RWPE2 (cell line): ENCODE data around the gene PSMD8.
"Not testable (repeated sequence)": the region's sequence is repeated elsewhere in the genome, so short reads cannot be mapped to it uniquely, and the experiment has no call there.

Experiments used
- ATAC-seq: fragments of 200-7000 bp; cut with Tn5 transposase; 3 replicates; pipeline ENCODE4 v1.9.1; 2021; ENCODE audit warnings: low read depth
- DNase-seq: peaks from one replicate; pipeline ENCODE4 v3.0.0-alpha.2; 2020; ENCODE audit warnings: low spot score
- H3K27ac ChIP-seq: fragments of 450-650 bp; 2 replicates; pipeline ENCODE4 v1.5.1; 2017; ENCODE audit warnings: mild to moderate bottlenecking; ENCODE audit not compliant: poor library complexity, severe bottlenecking
- H3K27me3 ChIP-seq: fragments of 250-450 bp; sonication (Bioruptor Pico); 2 replicates; pipeline ENCODE4 v1.5.1; 2021; ENCODE audit warnings: mild to moderate bottlenecking, moderate library complexity; ENCODE audit not compliant: insufficient read depth, poor library complexity, severe bottlenecking
- H3K36me3 ChIP-seq: fragments of 250-450 bp; sonication (Bioruptor Pico); 2 replicates; pipeline ENCODE4 v1.5.1; 2020; ENCODE audit warnings: low read depth, mild to moderate bottlenecking, moderate library complexity
- H3K4me1 ChIP-seq: fragments of 250-450 bp; sonication (Bioruptor Pico); 2 replicates; pipeline ENCODE4 v1.5.1; 2021; ENCODE audit warnings: mild to moderate bottlenecking, moderate library complexity; ENCODE audit not compliant: insufficient read depth, poor library complexity, severe bottlenecking
- H3K4me3 ChIP-seq: fragments of 250-450 bp; sonication (Bioruptor Pico); 2 replicates; pipeline ENCODE4 v1.5.1; 2021; ENCODE audit warnings: mild to moderate bottlenecking, moderate library complexity; ENCODE audit not compliant: severe bottlenecking
- H3K9me3 ChIP-seq: fragments of 250-450 bp; sonication (Bioruptor Pico); 2 replicates; pipeline ENCODE4 v1.5.1; 2021; ENCODE audit warnings: mild to moderate bottlenecking, moderate library complexity; ENCODE audit not compliant: severe bottlenecking
- TF ChIP-seq, protein P1 (sequence below): fragments of 450-650 bp; IDR thresholded peaks from one replicate; pipeline ENCODE4 v1.5.1; 2017; ENCODE audit warnings: mild to moderate bottlenecking, moderate library complexity; ENCODE audit not compliant: poor library complexity, severe bottlenecking

The PSMD8 gene

GRCh38 chr19:38360839-38361631 is 13.3 kb upstream of the PSMD8 start:
- ATAC-seq (no peak; the same call in 1 of the 3 replicates), DNase-seq (no peak)
- TF ChIP-seq, protein P1, sequence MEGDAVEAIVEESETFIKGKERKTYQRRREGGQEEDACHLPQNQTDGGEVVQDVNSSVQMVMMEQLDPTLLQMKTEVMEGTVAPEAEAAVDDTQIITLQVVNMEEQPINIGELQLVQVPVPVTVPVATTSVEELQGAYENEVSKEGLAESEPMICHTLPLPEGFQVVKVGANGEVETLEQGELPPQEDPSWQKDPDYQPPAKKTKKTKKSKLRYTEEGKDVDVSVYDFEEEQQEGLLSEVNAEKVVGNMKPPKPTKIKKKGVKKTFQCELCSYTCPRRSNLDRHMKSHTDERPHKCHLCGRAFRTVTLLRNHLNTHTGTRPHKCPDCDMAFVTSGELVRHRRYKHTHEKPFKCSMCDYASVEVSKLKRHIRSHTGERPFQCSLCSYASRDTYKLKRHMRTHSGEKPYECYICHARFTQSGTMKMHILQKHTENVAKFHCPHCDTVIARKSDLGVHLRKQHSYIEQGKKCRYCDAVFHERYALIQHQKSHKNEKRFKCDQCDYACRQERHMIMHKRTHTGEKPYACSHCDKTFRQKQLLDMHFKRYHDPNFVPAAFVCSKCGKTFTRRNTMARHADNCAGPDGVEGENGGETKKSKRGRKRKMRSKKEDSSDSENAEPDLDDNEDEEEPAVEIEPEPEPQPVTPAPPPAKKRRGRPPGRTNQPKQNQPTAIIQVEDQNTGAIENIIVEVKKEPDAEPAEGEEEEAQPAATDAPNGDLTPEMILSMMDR = no peak
- Histone ChIP-seq H3K27ac (no peak overlapping the region), H3K4me1 (no peaks in the 10 kb centered on the region), H3K4me3 (peak overlapping the region; percentile 55), H3K27me3 (peaks cover 33% of the 10 kb centered on the region), H3K36me3 (no peaks in the 10 kb centered on the region), H3K9me3 (no peaks in the 10 kb centered on the region)

- Histone ChIP-seq H3K27ac (peak overlapping the region; percentile 51), H3K4me3 (peak overlapping the region; percentile 55), H3K36me3 (no peaks in the 10 kb centered on the region), H3K4me1 (no peaks in the 10 kb centered on the region), H3K27me3 (peaks cover 33% of the 10 kb centered on the region), H3K9me3 (no peaks in the 10 kb centered on the region)
- peak; percentile 93 for DNase-seq
- TF ChIP-seq, protein P1 = no peak
- peak; percentile 83 for ATAC-seq
Observed at GRCh38 chr19:38361633-38362075, 12.7 kb upstream of the PSMD8 start.

DNA sequence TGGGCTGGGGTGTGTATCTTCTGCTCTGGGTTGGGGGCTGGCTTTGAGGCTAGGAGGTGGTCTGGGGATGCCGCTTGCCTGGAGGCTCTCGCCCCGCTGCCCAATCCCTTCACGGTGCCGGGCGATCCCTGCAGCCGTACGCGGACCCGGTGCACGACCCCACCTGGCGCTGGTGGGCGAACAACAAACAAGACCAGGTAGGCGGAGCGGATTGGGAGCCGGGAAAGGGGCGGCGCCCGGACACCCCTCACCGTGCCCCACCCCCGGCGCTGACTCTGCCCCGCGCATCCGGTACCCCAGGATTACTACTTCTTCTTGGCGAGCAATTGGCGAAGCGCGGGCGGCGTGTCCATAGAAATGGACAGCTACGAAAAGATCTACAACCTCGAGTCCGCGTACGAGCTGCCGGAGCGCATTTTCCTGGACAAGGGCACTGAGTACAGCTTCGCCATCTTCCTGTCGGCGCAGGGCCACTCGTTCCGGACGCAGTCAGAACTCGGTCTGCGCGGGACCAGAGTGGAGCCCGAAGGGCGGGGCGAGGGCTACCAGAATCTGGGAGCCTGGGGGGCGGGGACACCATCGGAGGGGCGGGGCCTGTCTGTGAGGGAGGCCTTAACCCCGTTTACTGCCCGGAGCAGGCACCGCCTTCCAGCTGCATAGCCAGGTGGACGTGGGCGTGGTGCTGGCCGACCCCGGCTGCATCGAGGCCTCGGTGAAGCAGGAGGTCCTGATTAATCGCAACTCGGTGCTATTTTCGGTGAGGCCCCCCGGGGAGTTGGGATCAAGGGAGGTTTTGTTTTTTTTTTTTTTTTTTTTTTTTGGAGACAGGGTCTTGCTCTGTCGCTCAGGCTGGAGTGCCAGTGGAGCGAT is 12.1 kb upstream of the PSMD8 start:
- ATAC-seq = peak; percentile 70
- TF ChIP-seq, protein P1 = no peak
- DNase-seq = peak; percentile 91

DNA sequence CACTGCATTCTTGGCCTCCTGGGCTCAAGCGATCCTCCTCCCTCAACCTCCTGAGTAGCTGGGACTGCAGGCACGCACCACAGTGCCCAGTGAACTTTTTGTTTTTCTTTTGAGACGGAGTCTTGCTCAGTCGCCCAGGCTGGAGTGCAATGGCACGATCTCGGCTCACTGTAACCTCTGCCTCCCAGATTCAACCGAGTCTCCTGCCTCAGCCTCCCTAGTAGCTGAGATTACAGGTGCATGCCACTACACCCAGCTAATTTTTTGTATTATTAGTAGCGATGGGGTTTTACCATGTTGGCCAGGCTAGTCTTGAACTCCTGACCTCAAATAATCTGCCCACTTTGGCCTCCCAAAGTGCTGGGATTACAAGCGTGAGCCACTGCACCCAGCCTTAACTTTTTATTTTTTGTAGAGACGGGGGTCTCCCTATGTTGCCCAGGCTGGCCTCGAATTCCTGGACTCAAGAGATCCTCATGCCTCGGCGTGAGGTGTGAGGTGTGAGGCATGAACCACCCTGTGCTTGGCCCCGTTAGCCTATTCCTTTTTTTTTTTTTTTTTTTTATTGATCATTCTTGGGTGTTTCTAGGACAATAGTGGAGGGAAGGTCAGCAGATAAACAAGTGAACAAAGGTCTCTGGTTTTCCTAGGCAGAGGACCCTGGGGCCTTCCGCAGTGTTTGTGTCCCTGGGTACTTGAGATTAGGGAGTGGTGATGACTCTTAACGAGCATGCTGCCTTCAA is 11.3 kb upstream of the PSMD8 start:
- ATAC-seq, H3K4me3 ChIP-seq, H3K4me1 ChIP-seq, H3K36me3 ChIP-seq, DNase-seq, H3K9me3 ChIP-seq: not testable (repeated sequence)
- Histone ChIP-seq H3K27ac (peak overlapping the region; percentile 51), H3K27me3 (peaks cover 32% of the 10 kb centered on the region)

More for the DNA sequence above, 12.1 kb upstream of the PSMD8 start:
- Histone ChIP-seq H3K4me1 (no peaks in the 10 kb centered on the region), H3K27ac (peak overlapping the region; percentile 51), H3K36me3 (no peaks in the 10 kb centered on the region), H3K9me3 (no peaks in the 10 kb centered on the region), H3K4me3 (peak overlapping the region; percentile 55), H3K27me3 (peaks cover 33% of the 10 kb centered on the region)

DNA sequence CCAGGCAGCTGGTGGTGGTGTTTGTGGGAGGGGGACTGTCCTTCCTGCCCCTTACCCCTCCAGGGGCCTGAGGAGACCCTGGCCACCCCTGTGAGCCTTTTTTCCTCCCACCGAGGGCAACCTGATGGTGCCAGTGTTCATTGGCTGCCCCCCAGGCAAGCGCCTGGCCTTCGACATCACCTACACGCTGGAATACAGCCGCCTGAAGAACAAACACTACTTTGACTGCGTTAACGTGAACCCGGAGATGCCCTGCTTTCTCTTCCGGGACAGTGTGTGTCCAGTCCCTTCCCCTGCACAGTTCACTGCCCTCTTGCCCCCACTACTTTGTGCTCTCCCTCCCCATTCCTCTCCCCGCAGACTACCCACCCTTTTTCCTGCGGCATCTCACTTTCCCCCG is 7.3 kb upstream of the PSMD8 start:
- DNase-seq (no peak), ATAC-seq (no peak)
- no peak overlapping the region for H3K4me3 ChIP-seq
- no peak overlapping the region for H3K27ac ChIP-seq
- no peaks in the 10 kb centered on the region for H3K4me1 ChIP-seq
- H3K9me3 ChIP-seq = no peaks in the 10 kb centered on the region
- H3K36me3 ChIP-seq = no peaks in the 10 kb centered on the region
- TF ChIP-seq, protein P1 = no peak
- no peaks in the 10 kb centered on the region for H3K27me3 ChIP-seq
